Neutrophil (primary cell): ENCODE data around the gene CBY1.
A peak's percentile ranks its signal among the peaks of the same experiment; 100 is the strongest.

ENCODE experiments used
- H3K27ac ChIP-seq: fragments of 200-600 bp; sonication (generic); 2 replicates; pipeline ENCODE4 v1.5.1; 2016; ENCODE audit warnings: mild to moderate bottlenecking, moderate library complexity
- H3K27me3 ChIP-seq: fragments of 200-600 bp; sonication (generic); 2 replicates; pipeline ENCODE4 v1.6.0; 2016; ENCODE audit warnings: mild to moderate bottlenecking
- H3K36me3 ChIP-seq: fragments of 200-600 bp; sonication (generic); 2 replicates; pipeline ENCODE4 v1.5.1; 2017
- H3K4me1 ChIP-seq, 2 experiments: fragments of 200-600 bp in 1 of 2; sonication (generic) in 1 of 2; 1 replicate in 1 of 2; 2 replicates in 1 of 2; pipeline versions ENCODE4 v1.5.1 to v1.6.1; 2013 to 2016; ENCODE audit warnings: low read depth in 1 of 2, low read length in 1 of 2, mild to moderate bottlenecking in 1 of 2, moderate library complexity in 1 of 2; ENCODE audit not compliant: control insufficient read depth in 1 of 2, insufficient read depth in 1 of 2
- H3K4me3 ChIP-seq, 2 experiments: fragments of 200-600 bp in 1 of 2; sonication (generic) in 1 of 2; 1 replicate in 1 of 2; 2 replicates in 1 of 2; pipeline ENCODE4 v1.5.1; 2013 to 2016; ENCODE audit warnings: low read depth in 1 of 2, low read length in 1 of 2, mild to moderate bottlenecking in 1 of 2, moderate library complexity in 1 of 2
- H3K9me3 ChIP-seq: fragments of 200-600 bp; sonication (generic); 2 replicates; pipeline ENCODE4 v1.5.1; 2016
- TF ChIP-seq, protein P1 (sequence below): fragments of 200-600 bp; sonication (generic); IDR thresholded peaks from 2 replicates; pipeline ENCODE4 v1.5.1; 2016; ENCODE audit warnings: antibody characterized with exemption

CBY1 gene

DNA sequence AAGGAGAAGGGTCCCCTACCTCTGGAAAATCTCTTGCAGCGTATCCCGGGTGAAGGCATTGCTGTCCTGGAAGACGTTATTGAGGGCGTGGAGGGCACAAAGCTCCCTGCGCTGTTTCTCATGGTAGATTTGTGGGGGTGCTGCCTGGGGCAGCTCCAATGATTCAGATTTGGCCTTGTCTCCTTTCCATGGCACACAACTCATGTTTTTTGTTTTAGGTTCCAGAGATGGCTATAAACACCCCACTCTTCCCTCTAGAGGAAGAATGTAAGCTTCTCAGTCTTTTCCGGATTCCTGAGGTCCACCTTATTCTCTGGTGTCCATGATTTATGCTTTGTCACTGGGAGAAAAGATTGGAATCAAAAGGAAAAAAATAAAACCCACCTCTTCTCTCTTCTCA is 43.3 kb downstream of the CBY1 start:
- no peaks in the 10 kb centered on the region for H3K9me3 ChIP-seq
- H3K27me3 ChIP-seq = no peaks in the 10 kb centered on the region
- H3K27ac ChIP-seq = peak overlapping the region; percentile 98
- peaks cover 36 to 41% of the 10 kb centered on the region in 2 experiments for H3K4me1 ChIP-seq
- TF ChIP-seq, protein P1, sequence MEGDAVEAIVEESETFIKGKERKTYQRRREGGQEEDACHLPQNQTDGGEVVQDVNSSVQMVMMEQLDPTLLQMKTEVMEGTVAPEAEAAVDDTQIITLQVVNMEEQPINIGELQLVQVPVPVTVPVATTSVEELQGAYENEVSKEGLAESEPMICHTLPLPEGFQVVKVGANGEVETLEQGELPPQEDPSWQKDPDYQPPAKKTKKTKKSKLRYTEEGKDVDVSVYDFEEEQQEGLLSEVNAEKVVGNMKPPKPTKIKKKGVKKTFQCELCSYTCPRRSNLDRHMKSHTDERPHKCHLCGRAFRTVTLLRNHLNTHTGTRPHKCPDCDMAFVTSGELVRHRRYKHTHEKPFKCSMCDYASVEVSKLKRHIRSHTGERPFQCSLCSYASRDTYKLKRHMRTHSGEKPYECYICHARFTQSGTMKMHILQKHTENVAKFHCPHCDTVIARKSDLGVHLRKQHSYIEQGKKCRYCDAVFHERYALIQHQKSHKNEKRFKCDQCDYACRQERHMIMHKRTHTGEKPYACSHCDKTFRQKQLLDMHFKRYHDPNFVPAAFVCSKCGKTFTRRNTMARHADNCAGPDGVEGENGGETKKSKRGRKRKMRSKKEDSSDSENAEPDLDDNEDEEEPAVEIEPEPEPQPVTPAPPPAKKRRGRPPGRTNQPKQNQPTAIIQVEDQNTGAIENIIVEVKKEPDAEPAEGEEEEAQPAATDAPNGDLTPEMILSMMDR = no peak
- H3K36me3 ChIP-seq = no peaks in the 10 kb centered on the region
- H3K4me3 ChIP-seq = peak overlapping the region; percentile 77 to 83

DNA sequence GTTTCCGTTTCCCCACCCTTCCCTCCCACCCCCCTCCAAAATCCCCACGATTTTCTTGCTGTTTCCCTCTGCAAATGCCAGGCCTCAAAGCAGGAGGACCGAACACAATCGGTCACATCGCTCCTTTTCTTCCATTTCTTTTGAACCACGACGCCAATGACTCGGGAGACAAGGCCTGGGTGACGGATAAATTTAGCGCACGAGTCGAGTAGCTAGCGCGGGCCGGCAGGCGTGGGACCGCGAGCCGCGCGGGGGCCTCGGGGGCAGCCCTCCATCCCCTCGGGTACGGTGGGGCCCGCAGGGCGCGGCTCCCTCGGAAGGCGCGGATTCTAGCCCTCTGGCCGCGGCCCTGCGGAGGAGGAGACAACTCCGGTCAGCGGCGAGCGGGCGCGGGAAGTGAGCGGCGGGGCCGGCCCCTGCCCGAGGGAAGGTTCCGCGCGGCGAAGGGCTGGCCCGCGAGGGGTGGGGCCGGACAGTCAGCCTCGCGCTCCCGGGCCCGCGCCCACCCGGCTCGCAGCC is 43.9 kb downstream of the CBY1 start:
- Histone ChIP-seq H3K4me3 (peak overlapping the region; percentile 77 to 83), H3K27ac (peak overlapping the region; percentile 98), H3K27me3 (no peaks in the 10 kb centered on the region), H3K4me1 (peaks cover 42 to 45% of the 10 kb centered on the region in 2 experiments), H3K36me3 (no peaks in the 10 kb centered on the region), H3K9me3 (no peaks in the 10 kb centered on the region)
- TF ChIP-seq, protein P1 = no peak

DNA sequence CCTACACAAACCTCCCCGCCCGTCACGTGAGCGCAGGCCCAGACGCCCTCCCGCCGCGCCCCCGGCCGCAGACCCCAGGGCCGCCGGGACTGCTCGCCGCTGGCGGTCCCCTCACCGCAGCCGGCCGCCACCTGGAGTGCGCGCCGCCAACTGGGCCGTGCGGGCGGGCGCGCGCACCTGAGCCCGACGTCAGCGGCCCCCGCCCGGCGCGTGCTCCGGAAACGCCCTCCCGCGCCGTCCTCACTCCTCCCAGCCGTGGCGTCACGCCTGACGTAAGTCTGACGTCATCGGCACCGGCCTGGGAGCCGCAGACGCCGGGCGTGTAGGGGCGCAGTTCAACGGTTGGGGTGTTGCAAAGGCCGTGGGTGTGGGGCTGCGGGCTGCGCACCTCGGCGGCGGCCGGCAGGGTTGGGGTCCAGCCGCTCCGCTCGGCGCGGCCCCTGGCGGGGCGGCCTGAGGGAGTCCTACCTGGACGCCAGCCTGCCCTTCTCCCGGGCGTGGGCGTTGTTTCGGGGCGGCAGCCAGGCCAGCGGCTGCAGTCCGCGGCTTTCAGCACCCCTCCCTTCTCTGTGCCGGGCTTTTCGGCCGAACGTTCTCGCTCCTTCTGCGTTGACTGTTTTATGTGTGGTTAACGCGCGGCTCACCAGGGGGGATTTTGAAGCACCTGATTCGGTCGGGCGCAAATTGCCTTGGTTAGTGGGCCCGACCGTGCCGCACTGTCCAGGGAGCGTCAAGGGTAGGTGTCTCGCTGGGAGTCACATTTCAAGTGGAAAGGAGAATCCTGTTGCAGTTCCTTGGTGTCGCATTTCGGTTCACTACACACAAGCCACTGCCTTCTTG is 44.6 kb downstream of the CBY1 start, which contains the start of gene JOSD1:
TSS of gene JOSD1 (minus strand) at position 155 of the 840 bp plus-strand sequence. CDS start 956 bp downstream, outside the sequence.
- TF ChIP-seq, protein P1 = peak; percentile 76
- peaks cover 42 to 45% of the 10 kb centered on the region in 2 experiments for H3K4me1 ChIP-seq
- H3K36me3 ChIP-seq = no peaks in the 10 kb centered on the region
- H3K27ac ChIP-seq = peak within 1 kb of the TSS; percentile 98
- H3K27me3 ChIP-seq = no peaks in the 10 kb centered on the region
- H3K9me3 ChIP-seq = no peaks in the 10 kb centered on the region
- peak within 1 kb of the TSS; percentile 77 to 83 for H3K4me3 ChIP-seq

DNA sequence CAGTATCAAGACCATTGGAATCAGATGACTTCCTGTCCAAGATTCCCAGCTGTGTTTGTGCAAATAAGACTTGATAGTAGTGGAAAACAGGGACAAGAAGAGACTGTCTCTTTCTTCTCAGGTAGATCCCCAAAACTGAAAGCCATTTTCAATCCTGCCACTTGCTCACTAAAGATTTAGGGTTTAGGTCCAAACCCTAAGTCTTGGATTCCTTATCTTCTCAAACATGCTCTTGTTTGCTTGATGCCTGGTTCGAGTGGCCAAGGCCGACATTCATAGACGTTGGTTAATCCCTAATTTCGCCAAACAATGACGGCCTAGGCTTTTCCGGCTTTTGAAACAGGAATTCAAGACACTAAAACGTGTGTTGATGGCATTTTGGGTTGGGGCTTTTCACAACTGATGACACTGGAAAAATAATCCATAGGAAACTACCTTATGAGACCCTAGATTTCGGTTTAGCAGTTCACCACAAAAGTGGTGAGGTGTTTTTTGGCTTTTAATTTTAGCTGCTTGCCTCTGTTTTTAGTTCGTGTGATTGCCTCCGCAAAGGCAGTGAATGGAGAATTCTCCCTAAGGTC is 48.3 kb downstream of the CBY1 start:
- TF ChIP-seq, protein P1 = no peak
- peaks cover 56 to 58% of the 10 kb centered on the region in 2 experiments for H3K4me1 ChIP-seq
- no peaks in the 10 kb centered on the region for H3K27me3 ChIP-seq
- H3K36me3 ChIP-seq = peaks cover 4% of the 10 kb centered on the region
- peak overlapping the region; percentile 42 to 92 for H3K4me3 ChIP-seq
- H3K27ac ChIP-seq = peak overlapping the region; percentile 97
- no peaks in the 10 kb centered on the region for H3K9me3 ChIP-seq

DNA sequence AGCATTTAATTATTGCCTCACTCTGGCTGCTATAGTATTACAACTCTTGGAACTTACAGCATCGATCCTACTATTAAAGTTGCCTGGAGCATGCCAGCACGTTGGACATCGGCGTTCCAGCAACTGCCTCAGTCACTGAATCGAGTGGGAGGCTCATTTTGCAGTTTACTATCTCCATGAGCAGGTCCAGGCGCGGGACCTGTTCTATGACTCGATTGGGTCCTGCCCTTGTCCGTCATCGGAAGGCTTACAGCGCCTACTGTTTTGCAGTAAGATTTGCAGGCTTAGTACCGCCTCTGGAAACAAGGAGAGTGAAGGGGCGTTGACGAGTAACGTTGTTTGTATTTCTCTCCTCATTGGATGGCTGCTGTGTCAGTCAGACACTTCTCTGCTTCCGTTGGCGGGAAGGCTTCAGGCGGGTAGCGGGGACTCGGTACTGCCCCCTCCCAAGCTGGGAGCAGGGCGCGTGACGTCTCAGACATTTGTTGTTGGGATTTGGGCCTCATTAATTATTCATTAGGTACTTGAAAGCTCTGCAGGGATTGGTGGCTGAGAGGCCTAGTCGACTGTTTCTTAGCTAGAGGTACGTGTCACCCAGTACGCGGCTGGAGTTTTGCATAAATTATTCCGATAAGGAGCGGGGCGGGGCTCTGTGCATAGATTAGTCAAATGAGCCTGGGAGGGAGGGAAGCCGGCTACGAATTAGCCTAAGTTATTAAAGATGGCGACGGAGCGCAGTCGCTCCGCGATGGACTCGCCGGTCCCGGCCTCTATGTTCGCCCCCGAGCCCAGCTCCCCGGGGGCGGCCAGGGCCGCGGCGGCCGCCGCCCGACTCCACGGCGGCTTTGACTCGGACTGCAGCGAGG is 49.0 kb downstream of the CBY1 start, which contains the start of gene GTPBP1:
TSS of gene GTPBP1 (plus strand) at position 710 of the 866 bp plus-strand sequence. CDS start at position 722, 12 bp downstream.
- Histone ChIP-seq H3K4me3 (peak within 1 kb of the TSS; percentile 92 to 96), H3K27ac (peak within 1 kb of the TSS; percentile 97), H3K9me3 (no peaks in the 10 kb centered on the region), H3K4me1 (peaks cover 58% of the 10 kb centered on the region in 2 experiments), H3K27me3 (no peaks in the 10 kb centered on the region), H3K36me3 (peaks cover 11% of the 10 kb centered on the region)
- TF ChIP-seq, protein P1 = peak; percentile 63
